Subcutaneous preadipocyte (primary cell): ENCODE results near the gene RASA1. TPM values are rescaled to one million over a fixed set of nuclear protein-coding genes. Genes with fewer than 3 reads are reported as not detected.

Source experiments
- small RNA-seq: library from RNA; depleted of rRNA; stranded (forward); fragments of <200 nt; gene quantifications from one replicate; pipeline ENCODE3, GENCODE V24; 2012
- total RNA-seq: library from RNA; depleted of rRNA; stranded (reverse); fragments of >200 nt; gene quantifications from 2 replicates; pipeline ENCODE4 v1.2.3, GENCODE V29; 2012

The RASA1 gene
- total RNA-seq, result 19.5 and 31.7 TPM in 2 replicates

GRCh38 chr5:87267574-87268125 is at the start of gene RASA1:
RASA1 (plus strand) TSS chr5:87267883; CDS start chr5:87268452, 569 bp downstream.

GRCh38 chr5:87412630-87413342 is 145.1 kb downstream of the RASA1 start, which contains the start of gene CCNH:
CCNH (minus strand) TSS chr5:87412930; CDS start chr5:87412794, 136 bp downstream.

Small RNA genes lying within 50 kb of the gene (small RNA-seq; reads per million reads assigned to genes)
- gene RN7SL629P (not detected), gene RNU6-606P (not detected), gene RNU6-727P (not detected)

Other genes with a start within 250 kb of the RASA1 start
- gene CCNH, start 145.0 kb downstream of the RASA1 start, total RNA-seq, result 54.7 and 60.2 TPM in 2 replicates